ENCODE measurements around the gene DTYMK. TPM values are rescaled to one million over a fixed set of nuclear protein-coding genes. Genes with fewer than 3 reads are reported as not detected.
A peak's percentile ranks its signal among the peaks of the same experiment; 100 is the strongest.

DTYMK gene
- 10 to 100 TPM in 5 of 6 experiments, 1 to 10 TPM in 1; 9.9 to 21.5 (median 10.4) TPM for total RNA-seq
- long read RNA-seq, partial matches to known transcripts, result 0 of 4 reads
- long read RNA-seq, other reads (novel, unspliced or antisense), result 2 of 4 reads

- peak within 1 kb of the TSS; percentile 93 to 96 (median 94) for H3K4me3 ChIP-seq
- H3K36me3 ChIP-seq, result peaks cover 0 to 14% (median 0%) of the 10 kb centered on the region in 4 donors
- WGBS (ENCODE audit: insufficient coverage, low coverage, low lambda C conversion rate, missing lambda C conversion rate), result 0% methylated on average over 14 of the region's 102 CpGs
- no peaks in the 10 kb centered on the region for H3K9me3 ChIP-seq
- ATAC-seq (peak; percentile 94 to 96 (median 96)), DNase-seq (peak; percentile 97 to 98 (median 98))
- no peaks in the 10 kb centered on the region for H3K27me3 ChIP-seq
- intact Hi-C loops (cut with DNase I), result no loop called here
- H3K27ac ChIP-seq, result peak within 1 kb of the TSS; percentile 94 to 97 (median 96)
- H3K4me1 ChIP-seq, result peaks cover 0 to 15% (median 8%) of the 10 kb centered on the region in 4 donors
- TF ChIP-seq CTCF (IDR thresholded peaks at IDR 0.05) (no peak), POLR2A (IDR thresholded peaks at IDR 0.05) (peak; percentile 91)
These were observed at the start of gene DTYMK for GRCh38 chr2:241686650-241687425. Gene DTYMK (minus strand): TSS chr2:241686815. CDS start chr2:241686783, 32 bp downstream.

- intact Hi-C loops (cut with DNase I), result no loop called here
These were observed 49.5 kb upstream of the DTYMK start for GRCh38 chr2:241736111-241736510.

GRCh38 chr2:241734467-241735208 lies 48.0 kb upstream of the DTYMK start, which contains the start of gene D2HGDH:
Gene D2HGDH (plus strand): TSS chr2:241734630. CDS start chr2:241735225, 595 bp downstream.
- H3K9me3 ChIP-seq, result no peaks in the 10 kb centered on the region
- 0% methylated on average over 10 of the region's 98 CpGs for WGBS (ENCODE audit: insufficient coverage, low coverage, low lambda C conversion rate, missing lambda C conversion rate)
- H3K36me3 ChIP-seq, result no peaks in the 10 kb centered on the region
- TF ChIP-seq CTCF (IDR thresholded peaks at IDR 0.05), result no peak
- peak; percentile 79 for TF ChIP-seq POLR2A (IDR thresholded peaks at IDR 0.05)
- intact Hi-C loops (cut with DNase I), result no loop called here
- DNase-seq (peak; percentile 97), ATAC-seq (peak; percentile 89 to 93 (median 90))
- no peaks in the 10 kb centered on the region for H3K27me3 ChIP-seq
- H3K4me3 ChIP-seq, result peak within 1 kb of the TSS; percentile 90 to 95 (median 94)
- peaks cover 0 to 23% (median 8%) of the 10 kb centered on the region in 4 donors for H3K4me1 ChIP-seq
- peak within 1 kb of the TSS; percentile 87 to 89 (median 87) for H3K27ac ChIP-seq

More at GRCh38 chr2:241736111-241736510, 49.5 kb upstream of the DTYMK start:
- TF ChIP-seq POLR2A (IDR thresholded peaks at IDR 0.05), result no peak
- no peak for TF ChIP-seq CTCF (IDR thresholded peaks at IDR 0.05)
- Histone ChIP-seq H3K4me3 (peak overlapping the region in 2 of 3 donors; percentile 90 to 94), H3K27ac (peak overlapping the region in 2 of 3 donors; percentile 87 to 89), H3K27me3 (no peaks in the 10 kb centered on the region), H3K9me3 (no peaks in the 10 kb centered on the region), H3K4me1 (peaks cover 0 to 29% (median 8%) of the 10 kb centered on the region in 4 donors), H3K36me3 (no peaks in the 10 kb centered on the region)
- ATAC-seq (peak in 1 of 4 donors; percentile 8), DNase-seq (no peak)
- WGBS (ENCODE audit: insufficient coverage, low coverage, low lambda C conversion rate, missing lambda C conversion rate), result 50% methylated on average over 3 of the region's 3 CpGs

- intact Hi-C loops (cut with DNase I), result no loop called here
- Histone ChIP-seq H3K27me3 (no peaks in the 10 kb centered on the region), H3K9me3 (no peaks in the 10 kb centered on the region), H3K4me3 (peak overlapping the region; percentile 90 to 95 (median 94)), H3K4me1 (peaks cover 0 to 23% (median 8%) of the 10 kb centered on the region in 4 donors), H3K36me3 (no peaks in the 10 kb centered on the region), H3K27ac (peak overlapping the region in 2 of 3 donors; percentile 60 to 89)
- ATAC-seq (no peak), DNase-seq (no peak)
- TF ChIP-seq CTCF (IDR thresholded peaks at IDR 0.05), result no peak
- TF ChIP-seq POLR2A (IDR thresholded peaks at IDR 0.05), result no peak
- WGBS (ENCODE audit: insufficient coverage, low coverage, low lambda C conversion rate, missing lambda C conversion rate), result 0% methylated on average over 7 of the region's 25 CpGs
These were observed 47.5 kb upstream of the DTYMK start for GRCh38 chr2:241734208-241734466.
